Urinary bladder (tissue), 4 donors: Measurements from ENCODE around the gene TRAIP. TPM values are rescaled to one million over a fixed set of nuclear protein-coding genes. Genes with fewer than 3 reads are reported as not detected.

Experiments used
- DNase-seq: peaks from one replicate; pipeline ENCODE4 v3.0.0-alpha.2; 2015; ENCODE audit errors: extremely low spot score
- H3K27ac ChIP-seq: one replicate; pipeline ENCODE4 v1.5.1; 2013; ENCODE audit warnings: low read depth, mild to moderate bottlenecking, moderate library complexity
- H3K36me3 ChIP-seq: one replicate; pipeline ENCODE4 v1.6.1; 2013; ENCODE audit warnings: mild to moderate bottlenecking, moderate library complexity; ENCODE audit not compliant: insufficient read depth
- H3K4me1 ChIP-seq: one replicate; pipeline ENCODE4 v1.6.1; 2013; ENCODE audit warnings: mild to moderate bottlenecking, moderate library complexity; ENCODE audit not compliant: insufficient read depth
- H3K4me3 ChIP-seq: one replicate; pipeline ENCODE4 v1.5.1; 2013; ENCODE audit warnings: low read depth, low read length
- WGBS: extraction: QIAGEN DNeasy Blood & Tissue Kit; methylation state at CpG from one replicate; pipeline ENCODE4 v1.1.7; 2013; 5-methylcytosine and 5-hydroxymethylcytosine counted together
- polyA plus RNA-seq: library from polyadenylated mRNA; stranded (reverse); fragments of 200-250 nt; gene quantifications from one replicate; pipeline ENCODE4 v1.2.3, GENCODE V29; 2013
- total RNA-seq: library from RNA; depleted of rRNA; stranded (reverse); fragments of >200 nt; gene quantifications from one replicate; pipeline ENCODE4 v1.2.3, GENCODE V29; 2014
- donor health status: healthy with polysubstance abuse.
- donor health status: healthy.

Gene TRAIP
- total and polyA plus RNA-seq, 2 donors: 2.6 to 6.8 TPM

GRCh38 chr3:49886922-49887265, 30.5 kb upstream of the TRAIP start:
- Histone ChIP-seq H3K4me1 (no peaks in the 10 kb centered on the region), H3K4me3 (no peak overlapping the region), H3K27ac (no peak overlapping the region), H3K36me3 (no peaks in the 10 kb centered on the region)
- DNase-seq: no peak

DNA sequence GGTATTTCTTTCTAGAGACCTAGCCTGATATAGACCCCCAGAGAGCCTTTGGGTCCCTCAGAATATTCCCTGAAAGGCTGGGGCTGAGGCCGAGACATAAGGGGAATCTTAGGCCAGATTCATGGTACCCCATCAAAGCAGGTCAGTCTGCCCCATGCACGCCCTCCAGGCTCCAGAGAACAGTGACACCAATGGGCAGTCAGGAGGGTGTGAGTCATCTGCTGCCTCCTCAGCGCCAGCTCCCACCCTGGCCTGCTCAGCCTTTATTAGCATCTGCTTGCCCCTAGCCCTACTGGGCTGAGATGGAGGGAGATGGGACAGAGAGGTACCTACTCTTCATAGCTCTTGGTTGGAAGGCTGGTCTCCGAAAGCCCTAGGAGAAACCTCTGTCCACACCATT, 27.6 kb upstream of the TRAIP start:
- Histone ChIP-seq H3K4me3 (no peak overlapping the region), H3K36me3 (no peaks in the 10 kb centered on the region), H3K27ac (no peak overlapping the region), H3K4me1 (no peaks in the 10 kb centered on the region)
- DNase-seq: no peak
- 71% methylated on average over 4 of the region's 4 CpGs for WGBS

DNA sequence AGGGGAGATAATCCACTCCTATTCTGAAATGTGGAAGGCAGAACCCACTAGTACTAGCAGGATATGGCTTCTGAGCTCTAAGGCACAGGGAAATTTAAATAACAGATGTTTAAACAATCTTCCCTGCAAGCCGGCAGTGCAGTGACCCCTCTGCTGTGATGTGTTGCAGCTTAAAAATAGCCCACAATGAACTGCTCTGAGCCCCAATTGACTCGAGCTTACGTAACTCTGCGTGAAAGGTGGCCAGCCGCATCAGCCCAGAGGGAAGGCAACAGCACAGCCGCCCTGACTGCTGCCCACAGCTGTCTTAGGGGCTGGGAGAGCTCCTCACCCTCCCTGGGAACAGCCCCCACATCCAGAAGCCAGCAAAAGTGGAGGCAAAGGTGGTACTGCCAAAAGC, 25.8 kb upstream of the TRAIP start:
- DNase-seq: no peak

DNA sequence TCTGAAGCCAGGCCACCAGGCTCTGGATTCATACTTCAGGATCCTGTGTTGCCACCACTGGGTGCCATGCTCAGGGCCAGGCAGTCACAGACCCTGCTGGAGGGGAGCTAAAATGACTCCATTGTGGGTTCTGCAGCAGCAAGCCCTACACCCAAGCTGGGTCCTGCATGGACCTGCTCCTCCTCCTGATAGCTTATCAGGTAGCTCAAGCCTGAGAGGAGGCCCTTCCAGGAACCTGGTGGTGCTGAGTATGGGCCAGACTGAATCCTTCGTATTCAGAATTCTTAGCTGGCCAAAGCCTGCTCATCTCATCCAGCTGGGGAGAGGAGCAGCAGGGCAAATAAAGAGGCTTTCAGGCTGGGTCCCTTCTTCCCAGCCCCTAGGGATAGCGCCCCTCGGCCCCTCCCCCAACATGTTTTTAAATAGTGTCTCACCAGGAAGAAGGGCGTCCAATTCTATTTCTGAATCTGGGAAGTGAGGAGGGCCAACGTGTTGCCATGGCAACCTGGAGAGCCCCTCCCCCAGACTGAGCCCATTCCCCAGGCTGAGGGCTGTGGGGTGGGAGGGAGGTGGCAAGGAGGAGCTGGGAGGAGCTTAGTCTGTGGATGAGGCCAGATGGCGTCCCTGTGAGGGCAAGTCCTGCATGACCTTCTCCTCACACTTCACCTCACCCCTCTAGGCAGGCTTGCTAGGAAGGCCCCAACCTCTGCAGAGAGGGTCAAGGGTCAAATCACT, 24.4 kb upstream of the TRAIP start:
- Histone ChIP-seq H3K36me3 (no peaks in the 10 kb centered on the region), H3K4me3 (no peak overlapping the region), H3K4me1 (no peaks in the 10 kb centered on the region), H3K27ac (no peak overlapping the region)
- DNase-seq: no peak
- WGBS: 33% methylated on average over 6 of the region's 6 CpGs

More for the DNA sequence above, 25.8 kb upstream of the TRAIP start:
- Histone ChIP-seq H3K36me3 (no peaks in the 10 kb centered on the region), H3K27ac (no peak overlapping the region), H3K4me3 (no peak overlapping the region), H3K4me1 (no peaks in the 10 kb centered on the region)
- WGBS: 22% methylated on average over 6 of the region's 6 CpGs

- Histone ChIP-seq H3K4me1 (no peaks in the 10 kb centered on the region), H3K4me3 (no peak overlapping the region), H3K36me3 (no peaks in the 10 kb centered on the region), H3K27ac (no peak overlapping the region)
- no peak for DNase-seq
- WGBS: 39% methylated on average over 2 of the region's 2 CpGs
Observed at GRCh38 chr3:49879721-49880120, 23.4 kb upstream of the TRAIP start.

- Histone ChIP-seq H3K36me3 (no peaks in the 10 kb centered on the region), H3K27ac (no peak overlapping the region), H3K4me3 (no peak overlapping the region), H3K4me1 (no peaks in the 10 kb centered on the region)
- no peak for DNase-seq
Observed at GRCh38 chr3:49878686-49879085, 22.3 kb upstream of the TRAIP start.

- WGBS: 43% methylated on average over 2 of the region's 2 CpGs
- Histone ChIP-seq H3K4me1 (no peaks in the 10 kb centered on the region), H3K36me3 (no peaks in the 10 kb centered on the region), H3K4me3 (no peak overlapping the region), H3K27ac (no peak overlapping the region)
- DNase-seq: no peak
Observed at GRCh38 chr3:49877716-49878115, 21.4 kb upstream of the TRAIP start.

- no peak for DNase-seq
- WGBS: 77% methylated on average over 5 of the region's 5 CpGs
Observed at GRCh38 chr3:49876567-49876966, 20.2 kb upstream of the TRAIP start.

DNA sequence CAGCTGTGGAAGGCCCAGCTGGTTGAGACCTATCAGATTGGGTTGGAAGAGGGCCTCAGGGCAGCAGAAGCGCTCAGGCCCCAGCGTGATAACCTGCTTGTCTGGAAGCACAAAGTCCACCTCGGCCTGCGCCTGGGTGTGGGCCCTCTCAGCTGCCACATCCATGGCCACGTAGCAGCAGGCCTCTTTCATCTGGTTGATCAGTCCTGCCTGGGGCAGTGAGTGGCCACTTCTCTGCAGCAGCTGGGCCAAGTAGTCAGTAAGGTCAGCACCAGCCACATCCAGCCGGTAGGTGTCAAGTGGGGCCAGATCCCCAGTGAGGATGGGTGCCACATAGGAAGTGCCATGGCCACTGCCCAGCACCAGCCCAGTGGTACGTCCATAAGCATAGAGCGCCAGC, 17.3 kb upstream of the TRAIP start:
- Histone ChIP-seq H3K36me3 (no peaks in the 10 kb centered on the region), H3K27ac (no peak overlapping the region), H3K4me1 (no peaks in the 10 kb centered on the region), H3K4me3 (no peak overlapping the region)
- WGBS: 86% methylated on average over 8 of the region's 8 CpGs
- DNase-seq: no peak

More at GRCh38 chr3:49876567-49876966, 20.2 kb upstream of the TRAIP start:
- no peak overlapping the region for H3K27ac ChIP-seq
- no peaks in the 10 kb centered on the region for H3K4me1 ChIP-seq
- no peak overlapping the region for H3K4me3 ChIP-seq
- H3K36me3 ChIP-seq: no peaks in the 10 kb centered on the region

GRCh38 chr3:49872801-49873281, 16.5 kb upstream of the TRAIP start:
- H3K27ac ChIP-seq: no peak overlapping the region
- no peaks in the 10 kb centered on the region for H3K36me3 ChIP-seq
- no peak for DNase-seq
- H3K4me3 ChIP-seq: no peak overlapping the region
- 46% methylated on average over 4 of the region's 4 CpGs for WGBS
- H3K4me1 ChIP-seq: no peaks in the 10 kb centered on the region

DNA sequence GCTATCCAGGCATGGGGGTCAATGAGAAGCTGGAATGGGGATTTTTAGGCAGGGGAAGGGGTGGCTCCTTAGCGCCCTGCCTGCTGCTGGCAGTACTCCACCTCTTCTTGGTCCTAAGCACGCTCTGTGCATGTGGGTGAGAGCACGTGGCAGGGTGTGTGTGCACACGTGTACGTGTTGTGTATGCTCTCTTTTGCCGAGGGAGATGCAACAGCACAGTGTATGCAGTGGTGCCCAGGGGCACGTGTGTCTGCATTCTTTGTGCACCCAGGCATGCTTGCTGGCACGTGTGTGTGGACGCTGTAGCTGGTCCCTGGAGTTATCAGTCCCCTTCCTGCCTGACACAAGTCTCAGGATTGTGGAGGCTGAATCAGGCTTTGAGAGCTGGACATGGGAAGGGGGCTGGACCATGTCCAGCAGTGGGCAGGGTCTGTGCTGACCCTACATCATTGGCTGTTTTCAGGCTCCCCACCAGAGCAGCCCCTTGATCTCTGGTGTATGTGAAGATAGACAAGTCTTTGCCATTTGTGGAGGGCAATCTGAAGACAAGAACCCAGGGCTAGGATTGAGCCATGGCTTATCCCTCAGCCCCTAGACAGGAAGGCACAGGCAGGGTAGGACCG, 15.3 kb upstream of the TRAIP start:
- Histone ChIP-seq H3K4me3 (no peak overlapping the region), H3K36me3 (no peaks in the 10 kb centered on the region), H3K27ac (no peak overlapping the region), H3K4me1 (no peaks in the 10 kb centered on the region)
- DNase-seq: no peak
- WGBS: 68% methylated on average over 10 of the region's 10 CpGs

DNA sequence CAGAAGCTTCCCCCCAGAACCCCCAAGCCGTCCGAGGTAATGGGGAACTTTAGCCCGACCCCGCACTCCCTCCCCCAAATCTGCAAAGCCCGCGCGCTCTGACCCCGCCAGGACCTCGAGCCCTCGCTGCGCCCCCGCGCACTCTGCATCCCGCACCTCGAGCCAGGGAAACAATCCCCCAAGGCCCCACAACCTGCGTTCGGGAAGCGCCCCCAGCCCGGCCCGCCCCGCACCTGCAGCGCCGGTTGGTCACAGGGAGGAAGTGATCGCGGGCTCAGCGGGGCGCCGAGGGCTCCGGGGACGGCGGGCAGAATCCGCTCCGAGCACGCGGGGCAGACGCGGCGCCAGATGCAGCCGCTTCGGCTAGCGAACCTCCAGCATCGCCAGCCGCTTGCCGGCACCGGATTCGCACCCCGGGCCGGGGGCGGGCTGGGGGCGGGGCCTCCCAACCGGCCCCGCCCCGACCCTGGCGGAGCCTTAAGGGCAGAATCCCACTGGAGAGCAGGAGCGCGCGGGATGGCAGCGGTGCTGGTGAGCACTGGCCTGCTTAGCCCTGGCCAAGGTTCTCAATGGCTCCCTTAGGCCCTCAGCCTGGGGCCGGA, 13.3 kb upstream of the TRAIP start, which contains the start of gene CAMKV:
TSS of gene CAMKV (minus strand) at position 382 of the 602 bp plus-strand sequence. CDS start 7,518 bp downstream, outside the sequence.
- Histone ChIP-seq H3K4me1 (no peaks in the 10 kb centered on the region), H3K36me3 (no peaks in the 10 kb centered on the region), H3K4me3 (peak within 1 kb of the TSS; percentile 25), H3K27ac (no peak within 1 kb of the TSS)
- no peak for DNase-seq
- WGBS: under 1% methylated on average over 59 of the region's 59 CpGs

DNA sequence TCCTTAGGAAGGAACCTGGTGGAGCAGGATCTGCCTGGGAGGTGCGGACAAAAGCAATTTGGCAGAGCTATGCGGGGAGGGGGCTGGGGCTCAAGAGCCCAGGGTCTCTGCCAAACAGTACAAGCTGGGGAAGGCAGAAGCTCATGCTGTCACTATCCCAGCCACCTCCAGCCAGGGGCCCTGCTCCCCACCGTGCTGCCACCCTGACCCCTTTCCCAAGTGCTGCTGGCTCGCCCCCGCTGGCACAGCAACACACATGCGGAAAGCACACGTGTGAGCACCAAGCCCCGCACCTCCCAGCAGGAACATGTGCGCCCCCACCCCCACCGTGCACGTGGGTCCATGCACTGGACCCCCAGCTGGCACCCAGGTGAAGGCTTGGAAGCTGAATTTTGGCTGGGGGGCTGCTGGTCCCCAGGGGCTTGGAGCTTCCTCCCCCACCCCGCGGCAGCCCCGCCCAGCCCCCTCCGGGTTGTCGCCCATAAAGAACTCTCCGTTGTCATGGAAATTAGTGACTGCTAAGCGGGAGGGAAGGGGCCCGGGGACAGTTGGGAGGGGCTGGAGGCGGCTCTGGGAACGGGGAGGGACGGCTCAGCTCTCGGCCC, 12.6 kb upstream of the TRAIP start:
- Histone ChIP-seq H3K36me3 (no peaks in the 10 kb centered on the region), H3K4me3 (peak overlapping the region; percentile 25), H3K27ac (no peak overlapping the region), H3K4me1 (no peaks in the 10 kb centered on the region)
- 2% methylated on average over 23 of the region's 23 CpGs for WGBS
- no peak for DNase-seq

- Histone ChIP-seq H3K36me3 (no peaks in the 10 kb centered on the region), H3K27ac (no peak overlapping the region), H3K4me3 (no peak overlapping the region), H3K4me1 (no peaks in the 10 kb centered on the region)
- 10% methylated on average over 7 of the region's 7 CpGs for WGBS
- DNase-seq: no peak
Observed at GRCh38 chr3:49867871-49868321, 11.5 kb upstream of the TRAIP start.
